ENCODE results near the gene ROBO1.
"Not testable (repeated sequence)": the region's sequence is repeated elsewhere in the genome, so short reads cannot be mapped to it uniquely, and the experiment has no call there.

Gene ROBO1

GRCh38 chr3:78734048-78734637, 1033.7 kb downstream of the ROBO1 start:
- DNase-seq (ENCODE audit: low spot score), result no peak

GRCh38 chr3:78732893-78733292, 1034.9 kb downstream of the ROBO1 start:
- no peak for DNase-seq (ENCODE audit: low spot score)

- DNase-seq (ENCODE audit: low spot score), result no peak
Observed at GRCh38 chr3:78732471-78732870, 1035.3 kb downstream of the ROBO1 start.

GRCh38 chr3:78729946-78730345, 1037.9 kb downstream of the ROBO1 start:
- DNase-seq (ENCODE audit: low spot score), result no peak

- DNase-seq (ENCODE audit: low spot score), result no peak
Observed at GRCh38 chr3:78728406-78729145, 1039.2 kb downstream of the ROBO1 start.

DNA sequence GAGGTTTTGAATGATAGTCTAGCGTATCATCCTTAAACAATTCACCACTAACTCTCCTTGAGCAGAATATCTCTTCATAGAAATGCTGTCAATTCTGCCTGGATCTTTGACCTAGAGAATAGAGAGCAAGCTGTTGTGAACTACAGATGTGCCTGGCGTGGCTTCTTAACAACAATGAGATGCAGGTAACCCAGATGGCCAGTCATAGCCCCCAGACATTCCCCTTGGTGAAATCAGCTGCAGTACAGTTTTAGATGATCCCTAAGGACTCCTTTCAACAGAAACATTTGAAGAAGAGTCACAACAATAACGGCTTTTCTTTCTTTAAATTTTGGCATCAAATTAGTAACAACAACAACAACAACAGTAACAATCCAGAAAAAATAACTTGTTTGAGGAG, 1041.3 kb downstream of the ROBO1 start:
- no peak for DNase-seq (ENCODE audit: low spot score)

GRCh38 chr3:78725703-78726246, 1042.0 kb downstream of the ROBO1 start:
- no peak for DNase-seq (ENCODE audit: low spot score)

DNA sequence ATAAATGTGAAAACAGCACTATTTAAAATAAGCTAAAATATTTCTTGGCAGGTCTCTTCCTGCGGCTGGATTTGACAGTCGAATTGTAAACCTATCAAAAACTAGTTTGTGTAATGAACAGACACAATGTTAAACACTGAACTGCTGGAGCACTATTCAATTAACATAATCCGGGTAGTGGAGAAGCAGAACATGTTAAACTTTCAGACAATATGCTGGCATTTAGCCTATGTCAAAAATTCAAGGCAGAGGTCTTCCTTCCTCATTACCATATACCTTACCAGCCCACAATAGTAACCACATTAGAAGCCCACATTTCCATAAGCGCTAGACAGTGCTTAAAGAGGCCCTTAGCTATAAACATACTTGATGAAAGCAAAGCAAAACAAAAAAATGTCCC, 1042.9 kb downstream of the ROBO1 start:
- no peak for DNase-seq (ENCODE audit: low spot score)

GRCh38 chr3:78724364-78724763, 1043.4 kb downstream of the ROBO1 start:
- not testable (repeated sequence) for DNase-seq (ENCODE audit: low spot score)

DNA sequence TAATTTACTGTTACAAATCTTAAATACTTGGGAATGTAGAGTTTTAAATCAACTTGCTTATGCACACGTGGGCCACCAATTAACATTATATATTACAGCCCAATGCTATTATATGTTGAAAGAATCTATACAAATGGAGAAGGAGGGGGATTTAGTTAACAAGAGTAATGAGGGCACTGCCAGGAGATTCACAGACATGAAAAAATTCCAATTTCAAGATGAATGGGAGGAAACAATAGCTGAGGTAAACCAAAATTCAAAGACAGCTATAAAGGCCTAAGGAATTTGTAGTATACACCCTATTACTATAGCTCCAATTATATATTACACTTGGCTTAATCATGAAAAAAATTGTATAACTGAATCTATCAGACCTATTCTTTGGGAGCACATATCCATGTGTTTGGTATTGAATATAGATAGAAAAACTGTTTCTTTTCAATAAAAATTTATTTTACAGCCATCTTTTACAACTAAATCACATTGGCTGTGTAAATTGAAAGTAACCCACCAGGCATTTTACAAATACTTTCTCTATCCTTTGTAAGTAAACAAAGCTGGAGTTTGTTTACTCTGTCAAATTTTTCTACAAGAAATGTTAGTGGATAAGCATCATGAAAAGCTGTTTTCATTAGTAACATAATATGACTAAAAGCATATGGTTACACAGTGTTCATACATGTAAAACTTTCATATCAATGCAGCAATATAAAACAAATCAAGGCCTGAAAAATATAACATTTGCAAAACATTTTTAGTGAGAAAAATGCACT, 1045.8 kb downstream of the ROBO1 start:
- DNase-seq (ENCODE audit: low spot score), result no peak

- DNase-seq (ENCODE audit: low spot score), result no peak
Observed at GRCh38 chr3:78718707-78719106, 1049.1 kb downstream of the ROBO1 start.

GRCh38 chr3:78717041-78717440, 1050.8 kb downstream of the ROBO1 start:
- no peak for DNase-seq (ENCODE audit: low spot score)

GRCh38 chr3:78712941-78713340, 1054.9 kb downstream of the ROBO1 start:
- DNase-seq (ENCODE audit: low spot score), result no peak

GRCh38 chr3:78712270-78712669, 1055.5 kb downstream of the ROBO1 start:
- DNase-seq (ENCODE audit: low spot score), result no peak

DNA sequence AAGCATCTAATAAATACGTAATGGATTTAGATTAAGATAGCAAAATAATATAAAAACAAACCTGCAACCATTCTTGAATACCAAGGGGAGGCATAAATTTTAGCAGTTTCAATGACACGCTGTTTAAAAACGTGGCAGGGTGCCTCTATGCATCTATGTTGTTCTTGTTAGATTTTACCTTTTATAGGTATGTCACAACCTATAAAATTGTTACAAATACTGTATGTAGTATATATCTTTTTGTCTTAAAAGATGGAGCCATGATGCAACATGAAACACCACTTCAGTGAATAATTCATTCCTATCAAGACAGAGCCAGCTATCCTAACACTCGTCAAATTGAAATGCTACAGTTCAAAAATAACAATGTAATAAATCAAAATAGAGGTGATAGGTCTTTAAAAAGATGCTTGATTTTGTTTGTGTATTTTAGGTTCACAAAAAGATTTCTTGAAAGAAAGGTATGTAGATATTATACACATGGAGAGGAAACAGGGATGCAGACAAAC, 1059.2 kb downstream of the ROBO1 start:
- no peak for DNase-seq (ENCODE audit: low spot score)

DNA sequence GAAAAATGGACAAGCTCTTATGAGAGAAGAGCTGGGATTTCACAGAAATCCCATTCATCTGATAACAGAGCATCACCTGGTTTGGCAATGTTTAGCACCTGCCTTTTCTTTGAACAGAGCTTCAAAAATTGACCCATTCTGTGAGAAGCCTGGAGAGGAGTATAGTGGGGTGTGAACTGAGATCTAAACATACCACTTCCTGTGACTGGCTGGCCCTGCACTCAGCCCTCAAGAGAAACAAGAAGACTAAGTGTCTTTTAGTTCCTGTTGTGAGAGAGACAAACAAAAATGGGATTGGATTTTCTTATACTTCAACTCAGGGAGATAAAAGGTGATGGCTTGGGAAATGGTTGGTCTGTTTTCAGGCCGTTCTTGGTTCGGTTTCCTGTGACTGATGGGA, 1060.2 kb downstream of the ROBO1 start:
- no peak for DNase-seq (ENCODE audit: low spot score)

DNA sequence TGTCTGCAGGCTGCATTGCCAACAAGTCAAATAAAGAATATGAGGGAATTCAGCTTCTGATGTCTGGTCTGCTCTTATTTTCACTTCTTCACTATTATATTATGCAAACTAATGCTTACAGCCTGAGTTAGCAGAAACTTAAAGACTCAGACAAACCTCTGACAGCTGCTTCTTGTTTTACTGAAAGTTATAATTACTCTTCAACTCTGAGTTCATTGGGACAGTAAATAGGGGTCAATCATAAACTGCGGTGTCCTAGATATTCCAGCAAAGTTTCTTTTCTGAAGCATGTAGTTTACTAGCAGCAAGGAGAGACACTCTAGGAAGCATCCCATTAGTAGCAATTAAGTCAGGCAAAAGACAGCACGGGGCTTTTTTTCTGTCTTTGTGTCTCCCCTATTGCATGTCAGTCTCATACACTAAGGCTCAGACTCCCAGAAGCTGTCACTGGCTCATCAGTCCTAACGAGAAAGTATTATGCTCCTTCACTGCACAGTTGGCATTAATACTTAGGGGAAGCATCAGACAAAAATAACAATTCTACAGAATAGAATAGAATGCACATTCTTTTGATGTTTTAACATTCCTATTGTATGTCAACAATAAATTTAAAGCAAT, 1060.8 kb downstream of the ROBO1 start:
- no peak for DNase-seq (ENCODE audit: low spot score)

GRCh38 chr3:78703944-78704343, 1063.9 kb downstream of the ROBO1 start:
- no peak for DNase-seq (ENCODE audit: low spot score)

- no peak for DNase-seq (ENCODE audit: low spot score)
Observed at GRCh38 chr3:78701537-78701936, 1066.3 kb downstream of the ROBO1 start.

- no peak for DNase-seq (ENCODE audit: low spot score)
Observed at GRCh38 chr3:78698431-78698830, 1069.4 kb downstream of the ROBO1 start.

DNA sequence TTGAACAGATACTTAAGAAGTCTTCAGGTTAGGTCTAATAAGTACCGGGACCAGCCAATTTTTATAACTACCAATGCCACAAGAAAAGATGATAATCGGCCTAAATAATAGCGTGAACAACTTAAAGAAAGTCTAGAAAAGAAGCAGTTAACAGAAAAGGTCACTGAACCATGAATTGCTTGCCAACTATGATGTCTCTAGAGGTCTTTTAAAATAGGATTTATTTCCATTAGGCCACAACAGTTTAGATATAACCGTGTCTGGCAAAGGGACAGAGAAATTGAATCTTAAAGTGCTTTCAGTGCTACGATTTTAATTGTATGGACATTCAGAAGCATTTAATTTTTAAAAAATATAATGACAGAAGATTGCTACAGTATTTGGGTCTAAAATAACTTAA, 1070.4 kb downstream of the ROBO1 start:
- DNase-seq (ENCODE audit: low spot score), result no peak

DNA sequence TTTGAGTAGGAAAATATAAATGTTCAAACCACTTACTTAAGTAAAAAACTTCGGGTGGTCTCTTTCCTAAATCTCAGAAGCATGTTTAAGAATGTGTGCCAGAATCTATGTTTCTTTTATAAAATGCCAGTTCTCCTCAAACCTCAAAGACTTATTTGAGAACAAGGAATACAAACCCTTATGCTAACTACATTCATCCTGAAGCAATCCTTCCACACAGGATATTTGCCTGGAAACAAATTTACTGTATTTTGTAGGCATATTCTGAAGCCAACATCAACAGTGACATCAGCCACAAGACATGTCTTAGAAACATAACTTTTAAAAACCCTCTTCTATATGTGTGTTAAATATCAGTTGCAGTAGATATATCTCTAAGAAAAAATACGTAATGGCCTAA, 1077.0 kb downstream of the ROBO1 start:
- DNase-seq (ENCODE audit: low spot score), result no peak
